Activated T-helper 1 cell treated with anti-CD3 and anti-CD28 coated beads, Interleukin-2, amount 50 U/mL, for 16 hours (primary cell): Measurements from ENCODE around the gene KSR1.
"Not testable (repeated sequence)": the region's sequence is repeated elsewhere in the genome, so short reads cannot be mapped to it uniquely, and the experiment has no call there.

Experiments
- DNase-seq, 2 donors: peaks; one replicate each; pipeline ENCODE4 v3.0.0-alpha.2; 2020; ENCODE audit warnings: low read depth in 1 of 2, low spot score in 1 of 2

Gene KSR1

GRCh38 chr17:27455914-27456680 lies at the start of gene KSR1:
TSS of gene KSR1 (plus strand) at chr17:27456448. CDS start at chr17:27456644, 196 bp downstream.
- peak; percentile 58 to 76 for DNase-seq

DNA sequence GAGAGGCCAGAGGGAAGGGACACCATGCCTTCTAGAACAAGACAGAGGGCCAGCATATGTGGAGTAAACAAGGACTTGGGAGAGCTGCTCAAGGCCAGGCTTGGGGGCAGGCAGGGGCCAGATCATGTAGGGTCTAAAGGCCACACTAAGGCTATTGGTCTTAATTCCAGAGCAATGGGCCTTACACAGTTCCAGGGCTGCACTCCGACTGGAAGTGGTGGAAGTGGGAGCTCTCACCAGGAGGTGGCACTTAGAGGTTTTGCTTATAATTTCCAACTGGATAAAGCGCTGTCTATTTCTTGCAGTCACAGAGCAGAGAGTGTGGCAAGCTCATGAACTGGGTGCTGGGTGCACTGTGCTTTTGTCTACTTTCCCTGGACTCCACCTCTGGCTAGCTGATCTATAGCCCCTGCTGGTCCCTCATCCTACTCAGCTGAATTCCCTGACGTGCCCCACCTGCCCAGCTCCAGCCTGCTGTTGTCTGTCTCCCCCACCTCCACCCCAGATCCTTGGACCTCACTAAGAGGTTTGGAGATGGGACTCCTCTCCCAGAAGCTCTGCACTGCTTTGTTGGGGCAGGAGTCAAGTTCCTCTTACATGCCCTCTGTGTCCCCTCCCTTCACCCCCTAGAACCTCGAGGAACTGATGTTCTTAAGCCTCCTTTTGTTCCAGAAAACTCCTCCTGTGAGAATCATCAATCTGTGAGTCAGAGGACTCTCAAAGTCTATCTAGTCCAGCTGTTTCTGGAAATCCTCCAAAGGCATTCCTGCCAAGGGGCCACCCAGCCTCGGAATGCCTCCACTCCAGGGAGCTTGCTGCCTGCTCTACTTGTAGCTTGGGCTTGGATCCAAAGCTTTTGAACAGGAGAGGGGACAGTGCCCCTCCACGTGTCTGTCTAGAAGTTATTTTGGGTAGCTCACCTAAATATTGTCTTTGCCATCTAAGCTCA lies 48.1 kb upstream of the KSR1 start:
- DNase-seq, result no peak

GRCh38 chr17:27408891-27409290 lies 47.4 kb upstream of the KSR1 start:
- DNase-seq, result no peak

DNA sequence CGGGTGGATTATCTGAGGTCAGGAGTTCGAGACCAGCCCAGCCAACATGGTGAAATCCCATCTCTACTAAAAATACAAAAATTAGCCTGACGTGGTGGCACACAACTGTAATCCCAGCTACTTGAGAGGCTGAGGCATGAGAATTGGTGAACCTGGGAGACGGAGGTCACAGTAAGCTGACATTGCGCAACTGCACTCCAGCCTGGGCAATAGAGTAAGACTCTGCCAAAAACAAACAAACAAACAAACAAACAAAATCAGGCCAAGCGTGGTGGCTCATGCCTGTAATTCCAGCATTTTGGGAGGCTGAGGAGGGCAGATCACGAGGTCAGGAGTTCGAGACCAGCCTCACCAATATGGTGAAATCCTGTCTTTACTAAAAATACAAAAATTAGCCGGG lies 44.1 kb upstream of the KSR1 start:
- not testable (repeated sequence) for DNase-seq

DNA sequence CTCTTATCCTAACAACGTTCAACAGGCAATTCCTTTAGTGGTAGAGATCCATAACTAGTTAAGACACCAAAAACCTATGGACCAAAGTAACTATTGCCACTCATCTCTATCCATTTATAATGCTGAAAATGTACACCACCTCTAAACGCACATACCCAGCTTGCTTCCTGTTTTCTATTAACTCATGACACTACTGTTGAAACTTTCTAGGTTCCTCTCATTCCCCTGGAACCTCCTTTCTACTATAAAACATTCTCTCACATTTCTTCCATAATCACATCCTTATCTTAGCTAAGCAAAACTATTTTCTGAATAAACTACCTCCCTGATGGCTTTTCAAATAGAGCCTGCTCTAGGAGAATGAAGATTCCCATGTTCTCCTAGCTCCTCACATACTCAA lies 42.9 kb upstream of the KSR1 start:
- no peak for DNase-seq

GRCh38 chr17:27413792-27414191 lies 42.5 kb upstream of the KSR1 start:
- no peak for DNase-seq

GRCh38 chr17:27414271-27414670 lies 42.0 kb upstream of the KSR1 start:
- DNase-seq, result no peak

- no peak for DNase-seq
Observed at GRCh38 chr17:27414694-27415093, 41.6 kb upstream of the KSR1 start.

DNA sequence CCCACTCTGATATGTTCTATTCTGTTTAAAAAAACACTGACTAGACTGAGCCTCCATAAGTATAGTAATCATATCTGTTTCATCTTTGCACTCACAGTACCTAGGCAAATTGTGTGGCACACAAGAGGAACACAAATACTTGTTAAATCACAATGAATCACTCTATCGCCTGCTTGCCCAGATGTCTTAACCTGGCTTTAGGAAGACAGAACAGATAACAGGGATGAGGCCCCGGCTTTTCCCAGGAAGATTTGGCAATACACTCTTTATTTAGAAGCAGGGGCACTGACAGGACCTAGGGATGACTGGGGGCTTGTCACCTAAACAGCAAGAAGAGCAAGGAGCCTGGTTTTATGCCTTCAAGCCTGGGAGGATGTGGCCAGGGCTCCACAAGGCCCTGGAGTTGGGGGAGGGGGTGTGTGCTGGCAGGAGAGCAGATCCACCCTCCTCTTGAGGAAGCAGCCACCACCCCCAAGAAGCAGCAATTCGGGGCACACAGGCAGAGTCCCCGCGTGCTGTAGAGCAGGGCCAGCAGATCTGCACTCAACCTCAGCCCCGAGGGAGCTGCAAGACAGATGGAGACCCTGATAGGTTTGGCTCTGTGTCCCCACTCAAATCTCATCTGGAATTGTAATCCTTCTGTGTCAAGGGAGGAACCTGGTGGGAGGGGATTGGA lies 41.0 kb upstream of the KSR1 start:
- no peak for DNase-seq

DNA sequence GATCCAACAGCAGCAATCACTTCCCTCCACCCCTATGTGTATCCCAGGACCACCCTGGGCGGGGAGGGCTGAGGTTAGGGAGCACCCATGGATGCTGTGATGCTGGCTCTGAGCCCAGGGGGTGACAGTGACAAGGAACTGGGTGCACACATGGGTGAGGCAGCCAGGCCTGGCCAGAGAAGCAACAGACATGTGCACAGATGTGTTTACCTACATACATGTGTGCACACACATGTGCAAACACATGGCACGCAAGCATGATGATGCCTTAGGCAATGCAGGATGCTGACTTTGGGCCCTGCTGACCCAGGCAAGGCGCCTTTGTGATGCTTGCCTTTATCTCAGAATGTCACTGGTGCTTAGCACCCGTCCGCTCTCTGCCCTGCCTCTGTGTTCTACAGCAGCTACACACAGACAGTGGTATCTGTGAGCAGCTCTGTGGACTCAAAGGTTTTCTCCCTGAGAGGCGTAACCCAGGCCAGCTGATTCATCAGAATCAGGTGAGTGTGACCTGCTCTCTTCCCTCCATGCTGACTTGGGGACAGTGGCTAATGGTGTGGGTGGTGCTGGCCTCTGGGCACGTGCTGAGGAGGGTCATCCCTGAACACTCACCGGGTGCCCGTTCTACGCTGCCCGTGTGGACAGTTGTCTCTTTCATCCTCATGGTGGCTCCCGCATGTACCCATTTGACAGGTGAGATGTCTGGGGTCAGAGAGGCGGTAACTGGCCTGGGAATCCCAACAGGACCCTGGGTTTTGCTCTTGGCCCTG lies 38.5 kb upstream of the KSR1 start:
- no peak for DNase-seq

GRCh38 chr17:27418366-27418615 lies 38.0 kb upstream of the KSR1 start:
- no peak for DNase-seq

GRCh38 chr17:27419156-27419555 lies 37.1 kb upstream of the KSR1 start:
- DNase-seq, result no peak

- no peak for DNase-seq
Observed at GRCh38 chr17:27420211-27420950, 35.9 kb upstream of the KSR1 start.

DNA sequence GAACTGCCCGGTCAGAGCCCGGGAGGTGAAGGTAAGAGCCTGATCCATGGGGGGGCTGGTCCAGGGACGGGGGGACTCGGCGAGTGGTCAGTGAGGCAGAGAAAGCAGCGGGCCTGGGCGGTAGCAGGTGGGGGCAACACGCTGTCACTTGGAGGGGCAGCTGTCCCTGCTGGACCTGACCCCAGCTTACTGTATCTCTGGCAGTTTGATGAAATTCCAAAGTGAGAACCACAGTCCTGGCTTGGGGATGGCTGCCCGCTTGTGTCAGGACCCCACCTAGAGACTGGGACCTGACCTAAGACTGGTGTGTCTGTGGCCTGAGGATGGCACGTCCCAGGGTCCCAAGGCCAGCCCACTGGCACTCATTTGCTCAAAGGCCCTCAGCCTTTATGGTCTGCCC lies 35.1 kb upstream of the KSR1 start:
- DNase-seq, result no peak

- not testable (repeated sequence) for DNase-seq
Observed at GRCh38 chr17:27421626-27422025, 34.6 kb upstream of the KSR1 start.

DNA sequence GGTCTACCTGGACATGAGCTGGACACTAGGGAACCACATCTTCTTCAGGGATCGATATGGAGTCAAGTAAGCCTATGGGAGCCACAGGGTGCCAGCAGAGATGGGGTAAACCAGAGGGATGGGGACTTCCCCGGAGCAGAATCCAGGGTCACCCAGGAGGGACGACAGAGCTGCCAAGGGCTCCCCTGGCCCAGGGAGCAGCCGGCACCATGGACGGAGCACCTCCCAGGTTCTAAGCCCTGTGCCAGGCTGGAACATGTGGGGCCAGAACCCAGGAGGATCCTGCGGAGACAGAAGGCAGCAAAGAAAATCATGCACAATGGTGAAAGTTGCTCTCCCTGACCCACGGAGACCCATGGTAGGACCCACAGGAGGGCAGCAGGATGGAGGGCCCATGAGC lies 33.6 kb upstream of the KSR1 start:
- no peak for DNase-seq

DNA sequence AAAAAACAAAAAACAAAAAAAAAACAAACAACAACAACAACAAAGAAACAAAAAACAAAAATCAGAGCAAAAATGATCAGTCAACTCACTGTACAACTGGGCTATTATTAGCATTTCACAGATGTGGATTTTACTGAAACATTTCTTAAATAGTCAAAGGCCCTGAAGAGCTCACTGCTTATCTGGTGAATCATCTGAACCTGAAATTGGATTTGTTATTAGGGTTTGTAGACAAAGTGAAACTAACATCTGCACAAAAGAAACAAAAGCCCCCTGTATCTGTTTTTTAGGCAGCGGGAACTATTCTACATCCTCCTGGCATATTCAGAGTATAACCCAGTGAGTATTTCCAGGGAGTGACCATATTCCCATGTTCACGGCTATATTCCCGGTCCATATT lies 32.6 kb upstream of the KSR1 start:
- DNase-seq, result no peak

- DNase-seq, result no peak
Observed at GRCh38 chr17:27424516-27424915, 31.7 kb upstream of the KSR1 start.

DNA sequence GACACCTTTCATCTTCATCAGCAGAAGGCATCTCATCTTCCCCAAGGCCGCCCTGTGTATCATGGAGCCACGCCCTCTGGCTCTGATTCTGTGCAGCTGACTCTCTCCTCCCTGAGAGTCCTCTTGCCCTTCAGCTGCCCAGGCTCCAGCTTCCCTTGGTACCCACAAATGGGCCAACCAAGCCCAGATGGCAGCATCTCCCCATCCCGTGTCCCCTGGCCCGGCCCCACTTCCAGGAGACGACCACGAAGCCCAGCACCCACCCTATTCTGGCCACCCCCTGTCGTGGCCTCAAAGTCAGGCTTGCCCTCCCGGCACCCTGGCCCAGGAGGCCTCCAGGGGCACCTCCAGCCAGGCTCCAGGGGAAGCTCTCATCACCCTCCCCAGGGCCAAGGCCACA lies 31.3 kb upstream of the KSR1 start:
- DNase-seq, result no peak

DNA sequence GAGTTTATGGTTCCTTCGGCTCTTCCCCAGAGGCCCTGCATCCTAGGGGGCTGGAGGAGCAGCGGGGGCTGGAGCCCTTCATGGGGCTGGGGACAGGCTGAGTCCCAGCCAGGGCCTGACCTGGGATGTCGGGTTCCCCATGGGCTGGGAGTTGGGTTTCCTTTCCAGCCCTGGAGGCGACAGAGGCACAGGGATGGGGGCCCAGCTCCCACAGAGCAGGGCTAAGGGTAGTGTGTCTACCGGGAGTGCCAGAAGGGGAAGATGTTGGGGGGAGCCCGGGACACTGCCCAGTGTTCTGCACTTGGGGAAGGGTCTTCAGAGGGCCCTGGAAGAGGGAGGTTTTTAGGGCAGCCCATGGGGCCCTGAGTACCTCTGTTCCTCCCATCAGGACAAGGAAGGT lies 30.7 kb upstream of the KSR1 start:
- not testable (repeated sequence) for DNase-seq

GRCh38 chr17:27425991-27426390 lies 30.3 kb upstream of the KSR1 start:
- no peak for DNase-seq
